Measurements from ENCODE around the gene NDE1.
"Not testable (repeated sequence)": the region's sequence is repeated elsewhere in the genome, so short reads cannot be mapped to it uniquely, and the experiment has no call there.

NDE1 gene

DNA sequence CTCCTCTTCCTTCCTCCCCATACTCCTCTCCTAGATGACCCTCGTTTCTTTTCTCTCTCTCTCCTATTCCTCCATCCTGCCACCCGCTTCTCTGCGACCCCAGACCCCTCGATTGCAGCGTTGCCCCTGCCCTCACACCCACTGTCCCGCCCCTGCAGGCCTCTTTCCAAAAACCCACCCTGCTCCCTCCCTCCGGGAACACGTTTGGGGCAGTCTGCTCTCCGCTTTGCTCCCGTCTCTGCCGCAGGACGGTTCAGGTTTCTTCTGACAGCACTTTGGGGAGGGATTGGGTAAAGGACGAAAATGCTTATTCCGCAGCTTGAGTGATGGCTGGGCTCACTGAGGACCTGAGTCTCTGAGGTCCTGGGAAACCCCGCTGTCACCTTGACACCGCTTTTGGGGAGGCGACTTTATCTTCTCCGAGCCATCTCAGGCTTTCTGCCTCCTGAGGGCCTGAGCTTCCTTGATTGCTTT is 690 bp downstream of the NDE1 start:
- DNase-seq (ENCODE audit: low read depth in 2 of 2) = peak in 1 of 2 donors; percentile 7

DNA sequence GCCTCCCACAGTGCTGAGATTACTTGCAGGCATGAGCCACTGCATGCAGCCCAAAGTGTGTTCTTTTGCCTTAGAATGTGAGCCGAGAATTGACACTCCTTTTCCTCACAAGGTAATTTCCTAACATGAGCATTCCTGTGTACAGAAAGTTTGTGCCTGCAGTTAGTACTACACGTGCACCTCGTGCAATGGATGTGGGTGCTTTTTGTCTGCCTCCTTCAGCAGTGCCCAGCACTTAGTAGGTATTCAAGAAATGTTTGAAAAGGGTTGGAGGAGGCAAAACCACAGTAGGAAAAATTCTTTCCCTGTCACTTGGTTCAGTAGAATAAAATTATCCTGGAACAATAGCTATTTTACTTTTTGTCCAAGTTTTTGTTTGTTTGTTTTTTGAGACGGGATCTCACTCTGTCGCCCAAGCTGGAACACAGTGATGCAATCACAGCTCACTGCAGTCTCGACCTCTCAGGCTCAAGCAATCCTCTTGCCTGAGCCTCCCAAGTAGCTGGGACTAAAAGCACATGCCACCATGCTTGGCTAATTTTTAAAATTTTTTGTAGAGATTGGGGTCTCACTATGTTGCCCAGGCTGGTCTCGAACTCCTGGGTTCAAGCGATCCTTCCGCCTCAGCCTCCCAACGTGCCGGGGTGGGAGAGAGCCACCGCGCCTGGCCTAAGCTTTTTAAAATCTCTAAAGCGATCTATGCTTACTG is 2.4 kb downstream of the NDE1 start:
- no peak for DNase-seq (ENCODE audit: low read depth in 2 of 2)

DNA sequence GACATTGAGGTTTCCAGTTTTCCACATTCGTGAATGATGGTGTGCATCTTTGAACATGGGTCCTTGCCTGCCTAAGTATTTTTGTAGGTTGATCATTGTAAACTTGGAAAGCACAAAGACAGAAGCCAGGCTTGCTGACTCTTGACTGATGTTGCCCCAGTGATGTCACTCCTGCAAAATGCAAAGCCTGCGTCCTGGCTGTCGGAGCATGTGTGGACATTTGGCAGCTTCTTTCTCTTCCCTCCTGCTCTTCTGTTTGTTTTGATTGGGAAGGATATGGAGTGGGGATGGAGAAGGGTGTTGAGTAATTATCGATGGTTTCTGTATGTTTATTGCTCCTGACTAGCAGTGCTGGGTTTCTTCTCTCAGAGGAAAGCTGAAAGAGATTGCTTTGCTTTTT is 3.2 kb downstream of the NDE1 start:
- DNase-seq (ENCODE audit: low read depth in 2 of 2) = no peak

DNA sequence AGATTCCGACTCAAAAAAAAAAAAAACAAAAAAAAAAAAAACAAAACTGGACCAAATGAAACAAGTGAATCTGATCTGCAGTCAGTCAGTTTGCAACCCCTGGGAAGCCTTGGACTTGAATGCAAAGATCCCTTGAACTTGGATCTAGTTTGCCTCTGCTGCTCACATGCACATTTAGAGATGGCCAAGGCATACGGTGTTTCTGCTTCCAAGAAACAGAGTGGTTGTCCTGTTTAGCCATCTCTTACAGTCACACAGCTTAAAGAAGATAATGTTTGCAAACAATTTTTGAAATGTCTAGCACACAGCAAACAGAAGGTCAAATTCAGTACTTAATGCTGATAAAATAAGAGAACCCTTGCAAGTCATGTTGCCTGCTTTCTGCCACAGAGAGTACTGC is 4.5 kb downstream of the NDE1 start:
- no peak for DNase-seq (ENCODE audit: low read depth in 2 of 2)

DNA sequence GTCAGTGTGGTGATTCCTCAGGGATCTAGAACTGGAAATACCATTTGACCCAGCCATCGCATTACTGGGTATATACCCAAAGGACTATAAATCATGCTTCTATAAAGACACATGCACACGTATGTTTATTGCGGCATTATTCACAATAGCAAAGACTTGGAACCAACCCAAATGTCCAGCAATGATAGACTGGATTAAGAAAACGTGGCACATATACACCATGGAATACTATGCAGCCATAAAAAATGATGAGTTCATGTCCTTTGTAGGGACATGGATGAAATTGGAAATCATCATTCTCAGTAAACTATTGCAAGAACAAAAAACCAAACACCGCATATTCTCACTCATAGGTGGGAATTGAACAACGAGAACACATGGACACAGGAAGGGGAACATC is 5.5 kb downstream of the NDE1 start:
- not testable (repeated sequence) for DNase-seq (ENCODE audit: low read depth in 2 of 2)

DNA sequence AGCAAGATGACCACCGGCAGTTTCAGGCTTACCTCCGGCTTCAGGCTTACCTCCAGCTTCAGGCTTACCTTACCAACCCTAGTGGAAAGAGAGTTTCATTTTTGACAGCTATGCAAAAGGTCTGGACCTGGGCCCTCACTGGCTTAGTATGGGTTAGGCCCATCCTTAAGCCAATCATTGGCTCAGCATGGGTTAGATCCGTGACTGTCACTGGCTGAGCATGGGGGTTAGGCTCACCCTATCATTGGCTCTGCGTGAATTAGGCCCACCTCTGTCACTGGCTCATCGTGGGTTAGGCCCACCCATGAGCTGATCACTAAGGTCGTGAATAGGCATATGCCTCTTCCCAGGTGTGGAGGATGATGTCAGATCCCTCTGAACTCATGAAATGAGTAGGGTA is 8.1 kb downstream of the NDE1 start:
- no peak for DNase-seq (ENCODE audit: low read depth in 2 of 2)

DNA sequence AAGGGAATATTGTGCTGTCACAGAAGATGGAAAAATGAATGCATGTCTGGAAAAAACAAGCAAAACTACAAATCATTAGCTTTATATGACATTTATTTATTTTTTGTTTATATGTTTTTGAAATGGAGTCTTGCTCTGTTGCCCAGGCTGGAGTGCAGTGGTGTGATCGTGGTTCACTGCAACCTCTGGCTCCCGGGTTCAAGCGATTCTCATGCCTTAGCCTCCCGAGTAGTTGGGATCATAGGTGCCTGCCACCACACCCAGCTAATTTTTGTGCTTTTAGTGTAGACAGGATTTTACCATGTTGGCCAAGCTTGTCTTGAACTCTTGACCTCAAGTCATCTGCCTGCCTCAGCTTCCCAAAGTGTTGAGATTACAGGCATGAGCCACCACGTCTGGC is 8.5 kb downstream of the NDE1 start:
- no peak for DNase-seq (ENCODE audit: low read depth in 2 of 2)

DNA sequence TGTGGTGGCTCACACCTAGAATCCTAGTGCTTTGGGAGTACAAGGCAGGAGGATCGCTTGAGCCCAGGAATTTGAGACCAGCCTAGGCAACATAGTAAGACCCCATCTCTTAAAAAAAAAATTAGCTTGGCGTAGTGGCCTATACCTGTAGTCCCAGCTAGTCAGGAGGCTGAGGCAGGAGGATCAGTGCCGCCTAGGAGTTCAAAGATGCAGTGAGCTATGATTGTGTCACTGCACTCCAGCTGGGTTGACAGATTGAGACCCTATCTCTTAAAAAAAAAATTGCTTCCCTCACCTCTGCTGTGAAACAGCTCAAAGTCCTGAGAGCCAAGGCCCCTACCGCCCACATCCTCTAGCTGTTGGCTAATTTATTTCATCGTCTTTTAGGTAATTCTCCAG is 10.2 kb downstream of the NDE1 start:
- DNase-seq (ENCODE audit: low read depth in 2 of 2) = no peak

DNA sequence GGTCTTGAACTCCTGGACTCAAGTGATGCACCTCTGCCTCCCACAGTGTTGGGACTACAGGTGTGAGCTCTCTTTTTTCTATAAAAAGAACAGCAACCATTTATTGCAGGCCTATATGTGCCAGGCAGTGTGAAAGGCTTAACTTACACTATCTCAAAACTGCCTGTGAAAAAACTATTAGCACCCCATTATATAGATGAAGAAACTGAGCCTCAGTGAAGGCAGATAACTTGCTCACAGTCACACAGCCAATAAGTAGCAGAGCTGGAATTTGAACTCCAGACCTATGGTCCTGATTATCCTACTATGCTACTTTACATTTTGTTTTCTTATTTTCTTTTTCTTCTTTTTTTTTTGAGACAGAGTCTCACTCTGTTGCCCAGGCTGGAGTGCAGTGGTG is 15.1 kb downstream of the NDE1 start:
- no peak for DNase-seq (ENCODE audit: low read depth in 2 of 2)

DNA sequence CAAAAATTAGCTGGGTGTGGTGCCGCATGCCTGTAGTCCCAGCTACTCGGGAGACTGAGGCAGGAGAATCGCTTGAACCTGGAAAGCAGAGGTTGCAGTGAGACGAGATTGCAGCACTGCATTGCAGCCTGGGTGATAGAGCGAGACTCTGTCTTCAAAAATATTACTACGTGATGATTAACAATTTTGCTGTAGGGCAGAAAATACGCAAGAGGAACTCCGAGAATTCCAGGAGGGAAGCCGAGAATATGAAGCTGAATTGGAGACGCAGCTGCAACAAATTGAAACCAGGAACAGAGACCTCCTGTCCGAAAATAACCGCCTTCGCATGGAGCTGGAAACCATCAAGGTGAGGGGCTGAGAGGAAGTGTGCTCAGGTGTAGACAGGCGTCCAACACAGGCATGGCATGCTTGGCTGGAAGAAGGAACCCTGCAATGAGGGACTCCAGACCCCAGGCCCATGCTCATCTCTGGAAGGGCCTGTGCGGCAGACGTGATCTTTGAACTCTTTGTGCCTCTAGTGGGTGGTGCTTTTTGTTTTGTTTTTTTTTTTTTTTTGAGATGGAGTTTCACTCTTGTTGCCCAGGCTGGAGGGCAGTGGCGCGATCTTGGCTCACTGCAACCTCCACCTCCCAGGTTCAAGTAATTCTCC is 17.2 kb downstream of the NDE1 start:
- DNase-seq (ENCODE audit: low read depth in 2 of 2) = no peak

DNA sequence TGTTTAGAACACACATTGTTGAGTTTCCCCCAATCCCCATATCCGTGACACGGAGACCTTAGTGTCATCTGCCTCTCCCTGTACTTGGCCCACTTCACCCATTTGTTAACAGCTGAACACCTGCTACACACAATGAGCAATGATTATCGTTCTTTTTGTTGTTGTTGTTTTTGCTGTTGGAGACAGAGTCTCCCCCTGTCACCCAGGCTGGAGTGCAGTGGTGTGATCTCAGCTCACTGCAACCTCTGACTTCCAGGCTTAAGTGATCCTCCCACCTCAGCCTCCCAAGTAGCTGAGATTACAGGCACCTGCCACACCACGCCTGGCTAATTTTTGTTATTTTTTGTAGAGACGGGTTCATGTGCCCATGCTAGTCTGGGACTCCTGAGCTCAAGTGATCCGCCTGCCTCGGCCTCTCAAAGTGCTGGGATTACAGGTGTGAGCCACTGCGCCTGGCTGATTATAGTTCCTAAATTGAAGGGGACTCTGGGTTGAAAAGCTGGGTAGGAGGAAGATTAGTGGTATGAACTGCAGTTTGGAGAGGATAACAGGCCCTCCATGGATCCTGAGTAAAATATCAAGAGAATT is 21.6 kb downstream of the NDE1 start:
- DNase-seq (ENCODE audit: low read depth in 2 of 2) = no peak

DNA sequence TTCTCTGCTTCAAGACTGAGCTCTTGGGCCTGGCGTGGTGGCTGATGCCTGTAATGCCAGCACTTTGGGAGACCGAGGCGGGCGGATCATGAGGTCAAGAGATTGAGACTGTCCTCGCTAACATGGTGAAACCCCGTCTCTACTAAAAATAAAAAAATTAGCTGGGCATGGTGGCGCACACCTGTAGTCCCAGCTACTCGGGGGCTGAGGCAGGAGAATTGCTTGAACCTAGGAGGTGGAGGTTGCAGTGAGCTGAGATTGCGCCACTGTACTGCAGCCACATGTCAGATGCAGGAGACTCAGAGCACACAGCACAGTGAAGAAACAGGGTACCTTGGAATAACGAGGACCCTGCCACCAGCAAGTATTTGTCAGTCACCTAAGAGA is 22.1 kb downstream of the NDE1 start:
- not testable (repeated sequence) for DNase-seq (ENCODE audit: low read depth in 2 of 2)

DNA sequence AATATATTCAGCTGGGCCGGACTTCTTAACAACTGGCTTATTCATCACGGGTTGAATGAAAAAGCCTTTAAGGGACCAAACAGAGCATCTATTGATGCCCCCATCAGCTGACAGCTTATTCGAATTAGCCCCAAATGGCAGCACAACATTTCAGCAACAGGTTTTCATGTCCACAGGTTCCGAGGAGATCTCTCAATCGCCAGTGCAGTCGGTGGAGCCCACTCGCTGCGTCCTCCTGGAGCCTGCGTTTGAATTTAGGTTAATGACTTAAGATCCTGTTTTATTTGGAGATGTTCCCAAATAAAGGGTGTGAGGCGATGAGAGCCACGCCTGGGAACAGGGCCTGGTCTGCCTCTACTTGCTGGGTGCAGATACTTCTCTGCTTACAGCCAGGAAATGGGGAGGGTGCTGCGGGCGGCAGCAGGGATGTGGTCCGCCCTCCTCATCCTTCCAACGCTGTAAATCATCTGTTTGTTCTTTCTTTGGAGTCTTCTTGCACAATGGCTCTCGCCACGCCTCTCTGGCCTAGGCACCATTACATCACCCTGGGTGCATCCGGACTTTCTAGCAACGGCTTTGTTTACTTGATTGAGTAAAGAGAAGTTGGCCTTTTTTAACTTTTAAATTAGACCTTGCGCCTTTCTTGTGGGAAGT is 22.6 kb downstream of the NDE1 start:
- DNase-seq (ENCODE audit: low read depth in 2 of 2) = peak; percentile 11 to 28

DNA sequence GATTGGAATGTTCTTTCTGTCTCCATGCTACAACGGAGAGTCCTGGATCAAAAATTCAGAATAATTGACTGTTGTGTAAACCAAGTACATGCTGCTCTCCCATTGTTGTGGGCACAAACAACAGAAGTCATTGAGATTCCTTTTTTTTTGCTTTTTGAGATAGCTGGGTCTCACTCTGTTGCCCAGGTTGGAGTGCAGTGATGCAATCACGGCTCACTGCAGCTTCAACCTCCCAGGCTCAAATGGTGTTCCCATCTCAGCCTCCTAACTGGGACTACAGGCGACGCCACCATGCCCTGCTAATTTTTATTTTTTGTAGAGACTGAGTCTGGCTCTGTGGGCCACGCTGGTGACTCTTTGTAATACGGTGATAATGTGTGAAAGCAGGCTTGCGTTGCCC is 24.5 kb downstream of the NDE1 start:
- no peak for DNase-seq (ENCODE audit: low read depth in 2 of 2)

DNA sequence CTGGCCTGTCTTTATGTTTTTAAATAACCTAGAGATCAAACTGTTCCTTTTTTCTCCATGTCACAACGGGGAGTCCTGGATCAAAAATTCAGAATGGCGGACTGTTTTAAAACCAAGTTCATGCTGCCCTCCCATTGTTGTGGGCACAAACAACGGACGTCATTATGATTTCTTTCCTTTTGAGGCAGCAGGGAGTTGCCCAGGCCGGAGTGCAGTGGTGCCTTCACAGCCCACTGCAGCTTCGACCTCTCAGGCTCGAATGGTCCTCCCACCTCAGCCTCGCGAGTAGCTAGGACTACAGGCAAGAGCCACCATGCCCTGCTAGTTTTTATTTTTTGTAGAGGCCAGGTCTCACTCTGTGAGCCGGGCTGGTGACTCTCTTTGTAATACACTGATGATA is 26.5 kb downstream of the NDE1 start:
- DNase-seq (ENCODE audit: low read depth in 2 of 2) = no peak

DNA sequence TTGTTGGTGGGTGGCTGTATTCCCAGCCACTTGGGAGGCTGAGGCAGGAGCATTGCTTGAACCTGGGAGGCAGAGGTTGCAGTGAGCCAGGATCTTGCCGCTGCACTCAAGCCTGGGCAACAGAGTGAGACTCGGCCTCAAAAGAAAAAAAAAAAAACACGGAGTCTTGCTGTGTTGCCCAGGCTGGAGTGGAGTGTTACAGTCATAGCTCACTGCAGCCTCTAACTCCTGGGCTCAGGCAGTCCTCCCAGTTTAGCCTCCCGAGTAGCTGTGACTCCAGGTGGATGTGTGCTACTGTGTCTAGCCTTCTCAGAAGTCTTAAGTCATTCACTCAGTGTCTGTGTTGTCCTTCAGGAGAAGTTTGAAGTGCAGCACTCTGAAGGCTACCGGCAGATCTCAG is 27.4 kb downstream of the NDE1 start:
- no peak for DNase-seq (ENCODE audit: low read depth in 2 of 2)

DNA sequence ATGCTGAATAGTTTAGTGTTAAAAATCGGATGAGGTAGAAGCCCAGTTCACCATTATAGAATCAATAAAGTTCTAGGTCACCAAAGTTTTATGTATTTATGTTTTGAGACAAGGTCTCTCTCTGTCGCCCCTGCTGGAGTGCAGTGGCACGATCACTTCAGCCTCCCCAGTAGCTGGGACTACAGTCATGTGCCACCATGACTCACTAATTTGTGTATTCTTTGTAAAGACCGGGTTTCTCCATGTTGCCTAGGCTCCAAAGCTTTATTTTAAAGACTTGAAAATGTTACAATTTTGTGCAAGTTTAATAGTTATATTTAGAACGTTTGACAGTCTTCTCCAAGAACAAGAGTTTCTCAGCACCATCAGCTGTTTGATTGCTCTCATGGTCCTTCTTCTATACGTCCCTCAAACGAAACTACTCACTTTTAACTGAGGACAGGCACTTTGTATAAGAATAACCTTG is 32.1 kb downstream of the NDE1 start:
- DNase-seq (ENCODE audit: low read depth in 2 of 2) = no peak

DNA sequence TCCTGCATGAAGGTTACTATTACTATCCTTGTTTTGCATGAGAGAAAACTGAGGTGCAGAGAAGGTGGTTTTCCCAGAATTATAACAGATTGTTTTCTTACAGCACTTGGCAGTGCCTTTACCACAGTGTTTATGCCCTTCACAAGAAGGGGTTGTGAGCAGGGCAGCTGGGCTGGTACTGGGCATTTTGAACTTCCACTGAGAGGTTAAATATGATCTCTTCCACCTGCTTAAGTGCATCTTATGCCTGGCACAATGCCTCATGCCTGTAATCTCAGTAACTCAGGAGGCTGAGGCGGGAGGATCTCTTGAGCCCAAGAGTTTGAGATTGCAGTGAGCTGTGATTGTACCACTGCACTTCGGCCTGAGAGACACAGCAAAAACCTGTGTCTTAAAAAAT is 36.2 kb downstream of the NDE1 start:
- no peak for DNase-seq (ENCODE audit: low read depth in 2 of 2)

DNA sequence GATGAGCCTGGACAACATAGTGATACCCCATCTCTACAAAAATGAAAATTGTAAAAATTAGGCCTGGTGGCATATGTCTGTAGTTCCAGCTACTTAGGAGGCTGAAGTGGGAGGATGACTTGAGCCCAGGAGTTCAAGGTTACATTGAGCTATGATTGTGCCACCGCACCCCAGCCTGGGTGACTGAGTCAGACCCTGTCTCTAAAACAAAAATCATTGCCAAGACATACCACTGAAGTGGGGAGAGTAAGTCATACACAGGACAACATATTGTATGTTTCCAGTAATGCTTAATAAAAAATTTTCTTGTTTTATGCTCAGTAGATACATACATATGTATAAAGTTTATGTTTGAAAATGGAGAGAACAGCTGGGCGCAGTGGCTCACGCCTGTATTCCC is 39.2 kb downstream of the NDE1 start:
- DNase-seq (ENCODE audit: low read depth in 2 of 2) = no peak

DNA sequence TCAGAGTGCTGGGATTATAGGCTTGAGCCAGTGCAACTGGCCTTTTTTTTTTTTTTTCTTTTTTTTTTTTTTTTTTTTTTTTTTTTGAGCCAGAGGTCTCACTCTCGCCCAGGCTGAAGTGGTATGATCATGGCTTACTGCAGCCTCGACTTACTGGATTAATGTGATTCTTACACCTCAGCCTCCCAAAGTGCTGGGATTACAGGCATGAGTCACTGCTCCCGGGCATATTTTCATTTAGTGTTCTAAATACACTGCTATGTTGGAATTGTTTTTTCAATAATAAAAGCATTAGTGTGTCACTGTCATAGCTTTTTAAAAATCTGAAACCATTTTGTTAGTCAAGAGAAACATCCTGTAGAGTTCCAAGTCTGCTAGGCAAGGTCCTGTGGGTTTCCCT is 40.3 kb downstream of the NDE1 start:
- DNase-seq (ENCODE audit: low read depth in 2 of 2) = no peak

DNA sequence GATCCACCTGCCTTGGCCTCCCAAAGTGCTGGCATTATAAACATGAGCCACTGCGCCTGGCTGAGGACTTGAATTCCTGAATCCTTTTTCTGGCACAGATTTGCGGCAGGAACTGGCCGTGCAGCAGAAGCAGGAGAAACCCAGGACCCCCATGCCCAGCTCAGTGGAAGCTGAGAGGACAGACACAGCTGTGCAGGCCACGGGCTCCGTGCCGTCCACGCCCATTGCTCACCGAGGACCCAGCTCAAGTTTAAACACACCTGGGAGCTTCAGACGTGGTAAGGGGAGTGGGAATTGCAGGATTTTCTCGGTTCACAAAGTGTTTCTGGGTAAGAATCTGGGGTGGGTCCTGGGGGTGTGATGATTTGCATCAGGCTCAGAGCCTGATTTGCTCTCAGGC is 41.0 kb downstream of the NDE1 start:
- DNase-seq (ENCODE audit: low read depth in 2 of 2) = no peak

DNA sequence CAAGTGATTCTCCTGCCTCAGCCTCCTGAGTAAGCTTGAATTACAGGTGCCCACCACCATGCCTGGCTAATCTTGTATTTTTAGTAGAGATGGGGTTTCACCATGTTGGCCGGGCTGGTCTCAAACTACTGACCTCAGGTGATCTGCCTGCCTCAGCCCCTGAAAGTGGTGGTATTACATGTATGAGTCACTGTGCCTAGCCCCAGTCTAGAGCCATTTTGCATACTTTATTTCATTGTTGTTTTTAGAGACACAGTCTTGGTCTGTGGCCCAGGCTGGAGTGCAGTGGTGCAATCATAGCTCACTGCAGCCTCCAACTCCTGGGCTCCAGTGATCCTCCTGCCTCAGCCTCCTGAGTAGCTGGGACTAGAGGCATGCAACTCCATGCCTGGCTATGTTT is 42.5 kb downstream of the NDE1 start:
- not testable (repeated sequence) for DNase-seq (ENCODE audit: low read depth in 2 of 2)

DNA sequence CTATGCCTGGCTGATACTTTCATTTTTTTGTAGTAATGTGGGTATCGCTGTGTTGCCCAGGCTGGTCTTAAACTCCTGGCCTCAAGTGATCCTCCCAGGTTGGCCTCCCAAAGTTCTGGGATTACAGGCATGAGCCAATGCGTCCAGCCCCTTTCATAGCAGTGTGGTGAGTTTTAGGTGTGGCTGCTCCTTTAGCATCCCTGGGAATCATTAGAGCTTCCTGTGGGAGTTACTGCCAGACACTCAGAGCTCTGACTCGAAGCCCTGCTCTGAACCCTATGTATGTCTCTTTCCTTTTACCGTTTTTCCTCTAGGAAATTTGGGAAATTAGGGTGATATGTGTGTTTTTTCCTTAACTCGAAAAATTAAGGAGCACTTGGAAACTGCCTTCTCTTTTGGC is 44.5 kb downstream of the NDE1 start:
- DNase-seq (ENCODE audit: low read depth in 2 of 2) = no peak
